Suprapubic skin (tissue), 4 donors: ENCODE results near the gene MIR17HG. TPM values are rescaled to one million over a fixed set of nuclear protein-coding genes. Genes with fewer than 3 reads are reported as not detected.

Experiments used
- DNase-seq, 2 donors: peaks; one replicate each; pipeline ENCODE4 v3.0.0-alpha.2; 2019; ENCODE audit warnings: low spot score in 2 of 2
- H3K27ac ChIP-seq: fragments of 200-600 bp; sonication (generic); one replicate; pipeline ENCODE4 v1.5.1; 2019
- H3K27me3 ChIP-seq: fragments of 200-600 bp; sonication (generic); one replicate; pipeline ENCODE4 v1.5.1; 2019
- H3K36me3 ChIP-seq: fragments of 200-600 bp; sonication (generic); one replicate; pipeline ENCODE4 v1.5.1; 2019
- H3K4me1 ChIP-seq: fragments of 200-600 bp; sonication (generic); one replicate; pipeline ENCODE4 v1.5.1; 2019
- H3K4me3 ChIP-seq: fragments of 200-600 bp; sonication (generic); one replicate; pipeline ENCODE4 v1.5.1; 2019; ENCODE audit warnings: mild to moderate bottlenecking
- H3K9me3 ChIP-seq: fragments of 200-600 bp; sonication (generic); one replicate; pipeline ENCODE4 v1.5.1; 2019
- EP300 ChIP-seq: sonication (generic); formaldehyde crosslinking; IDR thresholded peaks from one replicate; pipeline ENCODE4 v1.6.1; 2017; ENCODE audit warnings: antibody characterized with exemption
- POLR2A ChIP-seq, 2 donors: fragments of 450-650 bp; IDR thresholded peaks; one replicate each; pipeline ENCODE4 v1.6.1; 2017; ENCODE audit warnings: antibody characterized with exemption in 2 of 2, mild to moderate bottlenecking in 2 of 2, moderate library complexity in 2 of 2
- POLR2AphosphoS5 ChIP-seq, 3 donors: sonication (generic); formaldehyde crosslinking; IDR thresholded peaks; one replicate each; pipeline ENCODE4 v1.6.1; 2017; ENCODE audit warnings: antibody characterized with exemption in 3 of 3
- WGBS: methylation state at CpG from one replicate; pipeline ENCODE4 v1.1.5; 2018; 5-methylcytosine and 5-hydroxymethylcytosine counted together
- total RNA-seq, 4 donors: library from RNA; depleted of rRNA; stranded (reverse); fragments of >200 nt; gene quantifications; one replicate each; pipeline ENCODE4 v1.1.0, GENCODE V29; 2016
- TF ChIP-seq, protein P1 (sequence below), 2 donors: fragments of 200-600 bp in 1 of 2; fragments of 450-650 bp in 1 of 2; sonication (generic) in 1 of 2; IDR thresholded peaks; one replicate each; pipeline ENCODE4 v1.5.1; 2016 to 2019; ENCODE audit warnings: antibody characterized with exemption in 2 of 2, mild to moderate bottlenecking in 1 of 2, moderate library complexity in 1 of 2

The MIR17HG gene
- total RNA-seq, 4 donors from 2014 or later: 4.0 to 12.8 (median 4.2) TPM

DNA sequence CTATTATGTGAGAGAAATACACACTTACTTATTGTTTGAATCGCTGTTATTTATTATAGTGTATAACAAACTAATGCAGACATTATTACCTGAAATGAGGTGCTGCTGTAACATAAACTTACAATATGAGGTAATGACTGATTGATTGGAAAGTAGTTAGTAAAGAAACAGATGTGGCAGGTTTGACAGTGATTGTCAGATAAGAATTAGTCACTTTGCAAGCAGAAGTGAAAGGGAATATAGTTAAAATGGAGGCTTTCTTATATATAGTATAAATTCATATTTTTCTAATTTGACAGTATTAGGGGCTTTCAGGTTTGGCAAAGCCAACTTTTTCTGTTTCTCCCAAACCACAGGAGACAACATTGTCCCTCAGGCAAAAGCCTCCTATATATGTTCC is 20.6 kb downstream of the MIR17HG start:
- H3K9me3 ChIP-seq: no peaks in the 10 kb centered on the region
- DNase-seq: no peak
- no peaks in the 10 kb centered on the region for H3K27me3 ChIP-seq
- no peaks in the 10 kb centered on the region for H3K4me1 ChIP-seq
- no peaks in the 10 kb centered on the region for H3K36me3 ChIP-seq
- no peak overlapping the region for H3K4me3 ChIP-seq
- H3K27ac ChIP-seq: no peak overlapping the region
- WGBS: 100% methylated on average over 1 of the region's 1 CpG
- TF ChIP-seq, protein P1, sequence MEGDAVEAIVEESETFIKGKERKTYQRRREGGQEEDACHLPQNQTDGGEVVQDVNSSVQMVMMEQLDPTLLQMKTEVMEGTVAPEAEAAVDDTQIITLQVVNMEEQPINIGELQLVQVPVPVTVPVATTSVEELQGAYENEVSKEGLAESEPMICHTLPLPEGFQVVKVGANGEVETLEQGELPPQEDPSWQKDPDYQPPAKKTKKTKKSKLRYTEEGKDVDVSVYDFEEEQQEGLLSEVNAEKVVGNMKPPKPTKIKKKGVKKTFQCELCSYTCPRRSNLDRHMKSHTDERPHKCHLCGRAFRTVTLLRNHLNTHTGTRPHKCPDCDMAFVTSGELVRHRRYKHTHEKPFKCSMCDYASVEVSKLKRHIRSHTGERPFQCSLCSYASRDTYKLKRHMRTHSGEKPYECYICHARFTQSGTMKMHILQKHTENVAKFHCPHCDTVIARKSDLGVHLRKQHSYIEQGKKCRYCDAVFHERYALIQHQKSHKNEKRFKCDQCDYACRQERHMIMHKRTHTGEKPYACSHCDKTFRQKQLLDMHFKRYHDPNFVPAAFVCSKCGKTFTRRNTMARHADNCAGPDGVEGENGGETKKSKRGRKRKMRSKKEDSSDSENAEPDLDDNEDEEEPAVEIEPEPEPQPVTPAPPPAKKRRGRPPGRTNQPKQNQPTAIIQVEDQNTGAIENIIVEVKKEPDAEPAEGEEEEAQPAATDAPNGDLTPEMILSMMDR (IDR thresholded peaks at IDR 0.05): no peak
- TF ChIP-seq POLR2A (IDR thresholded peaks at IDR 0.05): no peak
- no peak for TF ChIP-seq POLR2AphosphoS5 (IDR thresholded peaks at IDR 0.05)
- no peak for TF ChIP-seq EP300

DNA sequence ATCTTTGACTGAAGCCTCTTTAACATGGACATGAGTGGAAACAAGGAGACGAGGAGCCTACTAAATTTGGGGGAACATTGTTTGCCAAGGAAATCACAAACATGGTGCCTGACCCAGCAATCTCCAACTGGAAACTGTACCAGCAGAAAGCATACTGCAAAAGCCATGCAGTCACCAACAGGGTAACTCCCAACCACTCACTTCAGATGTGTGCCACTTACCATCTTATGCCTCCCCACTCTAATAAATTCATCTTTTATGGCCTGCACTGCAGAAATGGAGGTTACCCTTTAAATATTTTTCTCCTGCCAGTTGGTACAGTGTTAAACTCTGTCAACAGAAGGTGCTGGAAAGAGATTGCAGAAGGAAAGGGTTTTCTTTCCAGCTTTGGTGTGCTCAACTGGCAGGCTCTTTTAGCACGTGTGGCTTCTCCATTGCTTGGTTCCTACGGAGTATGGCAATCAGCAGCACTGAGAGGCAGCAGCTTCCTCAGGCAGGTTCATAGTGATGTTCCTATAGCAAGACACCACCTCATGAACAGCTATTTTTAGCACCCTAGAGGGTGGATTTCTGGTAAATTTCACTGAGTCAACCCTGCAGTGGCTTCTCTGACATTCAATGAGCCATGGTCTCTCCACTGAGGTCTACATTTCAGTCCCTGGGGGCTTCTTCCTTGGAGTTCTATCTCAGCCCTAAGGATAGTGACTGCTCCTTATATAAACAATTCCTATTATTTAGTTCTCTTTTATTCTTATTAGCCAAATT is 21.4 kb downstream of the MIR17HG start:
- Histone ChIP-seq H3K9me3 (no peaks in the 10 kb centered on the region), H3K4me1 (no peaks in the 10 kb centered on the region), H3K27me3 (no peaks in the 10 kb centered on the region), H3K4me3 (no peak overlapping the region), H3K36me3 (no peaks in the 10 kb centered on the region), H3K27ac (no peak overlapping the region)
- no peak for DNase-seq
- TF ChIP-seq POLR2A (IDR thresholded peaks at IDR 0.05) (no peak), POLR2AphosphoS5 (IDR thresholded peaks at IDR 0.05) (no peak), EP300 (no peak)
- TF ChIP-seq, protein P1 (IDR thresholded peaks at IDR 0.05): no peak
- 82% methylated on average over 3 of the region's 3 CpGs for WGBS

DNA sequence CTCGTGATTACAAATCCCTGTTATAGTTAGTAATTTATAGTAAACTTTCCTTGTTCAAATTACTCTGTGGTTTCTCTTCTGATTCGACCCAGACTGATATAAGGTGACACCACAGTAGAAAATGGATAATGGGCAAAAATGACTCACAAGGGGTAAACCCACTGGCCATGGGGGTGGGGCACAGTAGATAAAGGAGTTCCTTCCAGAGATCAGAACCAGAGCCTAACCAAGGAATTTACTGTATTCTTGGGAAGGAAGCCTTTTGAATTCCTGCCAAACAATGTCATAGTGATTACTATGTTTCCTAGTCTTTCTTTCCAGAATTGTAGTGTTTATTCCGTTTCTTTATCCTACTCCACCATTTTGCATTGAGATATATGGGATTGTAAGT is 21.9 kb downstream of the MIR17HG start:
- WGBS: 39% methylated on average over 3 of the region's 3 CpGs
- TF ChIP-seq, protein P1 (IDR thresholded peaks at IDR 0.05): no peak
- no peak for TF ChIP-seq EP300
- no peak for TF ChIP-seq POLR2A (IDR thresholded peaks at IDR 0.05)
- TF ChIP-seq POLR2AphosphoS5 (IDR thresholded peaks at IDR 0.05): no peak
- H3K36me3 ChIP-seq: no peaks in the 10 kb centered on the region
- no peak overlapping the region for H3K4me3 ChIP-seq
- no peaks in the 10 kb centered on the region for H3K27me3 ChIP-seq
- H3K4me1 ChIP-seq: no peaks in the 10 kb centered on the region
- no peak for DNase-seq
- no peak overlapping the region for H3K27ac ChIP-seq
- no peaks in the 10 kb centered on the region for H3K9me3 ChIP-seq

DNA sequence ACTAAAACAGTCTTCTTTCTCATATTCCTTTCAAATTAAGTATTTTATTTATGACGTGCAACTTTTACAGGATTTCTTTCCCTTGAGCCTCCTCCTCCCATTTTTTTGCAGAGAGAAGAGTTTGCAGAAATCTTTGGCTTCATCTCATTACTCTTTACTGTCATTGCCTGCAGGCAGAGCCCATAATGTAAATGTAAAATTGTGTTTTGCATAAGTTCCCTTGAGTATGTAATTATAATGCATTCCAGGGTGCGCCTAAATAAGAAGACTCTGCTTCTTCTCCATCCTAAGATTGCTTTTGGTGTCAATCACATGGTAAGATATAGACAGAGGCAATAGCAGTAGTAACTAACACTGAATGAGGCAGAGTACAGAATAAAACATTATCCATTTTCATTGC is 23.0 kb downstream of the MIR17HG start:
- H3K9me3 ChIP-seq: no peaks in the 10 kb centered on the region
- no peak overlapping the region for H3K27ac ChIP-seq
- H3K4me1 ChIP-seq: no peaks in the 10 kb centered on the region
- DNase-seq: no peak
- TF ChIP-seq EP300 (no peak), POLR2AphosphoS5 (IDR thresholded peaks at IDR 0.05) (no peak), POLR2A (IDR thresholded peaks at IDR 0.05) (no peak)
- TF ChIP-seq, protein P1 (IDR thresholded peaks at IDR 0.05): no peak
- H3K36me3 ChIP-seq: no peaks in the 10 kb centered on the region
- no peak overlapping the region for H3K4me3 ChIP-seq
- 53% methylated on average over 2 of the region's 2 CpGs for WGBS
- no peaks in the 10 kb centered on the region for H3K27me3 ChIP-seq

DNA sequence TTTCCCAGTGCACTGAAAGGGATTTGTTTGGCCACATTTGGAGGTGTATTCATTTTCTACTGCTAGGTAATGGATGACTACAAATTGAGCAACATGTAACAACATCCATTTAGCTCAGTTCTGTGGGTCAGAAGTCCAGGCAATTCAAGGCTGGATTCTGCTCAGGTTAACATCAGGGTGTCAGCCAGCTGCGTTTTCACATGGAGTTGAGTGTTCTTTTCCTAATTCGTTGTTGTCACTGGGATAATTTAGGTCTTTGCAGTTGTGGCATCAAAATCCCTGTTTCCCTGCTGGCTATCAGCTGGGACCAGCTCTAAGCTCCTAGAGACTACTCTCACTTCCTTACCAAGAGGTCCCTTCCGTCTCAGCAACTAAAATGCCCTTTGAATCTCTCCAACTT is 25.4 kb downstream of the MIR17HG start:
- Histone ChIP-seq H3K36me3 (no peaks in the 10 kb centered on the region), H3K27me3 (no peaks in the 10 kb centered on the region), H3K9me3 (no peaks in the 10 kb centered on the region), H3K27ac (no peak overlapping the region), H3K4me1 (no peaks in the 10 kb centered on the region), H3K4me3 (no peak overlapping the region)
- no peak for DNase-seq
- WGBS: 70% methylated on average over 3 of the region's 3 CpGs
- TF ChIP-seq POLR2A (IDR thresholded peaks at IDR 0.05) (no peak), EP300 (no peak), POLR2AphosphoS5 (IDR thresholded peaks at IDR 0.05) (no peak)
- TF ChIP-seq, protein P1 (IDR thresholded peaks at IDR 0.05): no peak
